HG02642 (cell line): ENCODE data around the gene EXOC3.
"Not testable (repeated sequence)": the region's sequence is repeated elsewhere in the genome, so short reads cannot be mapped to it uniquely, and the experiment has no call there.

Experiments
- ATAC-seq: cut with Tn5 transposase; IDR thresholded peaks from one replicate; pipeline ENCODE4 v1.9.1; 2021; ENCODE audit warnings: mild to moderate bottlenecking; ENCODE audit not compliant: unreplicated experiment, poor library complexity

EXOC3 gene

DNA sequence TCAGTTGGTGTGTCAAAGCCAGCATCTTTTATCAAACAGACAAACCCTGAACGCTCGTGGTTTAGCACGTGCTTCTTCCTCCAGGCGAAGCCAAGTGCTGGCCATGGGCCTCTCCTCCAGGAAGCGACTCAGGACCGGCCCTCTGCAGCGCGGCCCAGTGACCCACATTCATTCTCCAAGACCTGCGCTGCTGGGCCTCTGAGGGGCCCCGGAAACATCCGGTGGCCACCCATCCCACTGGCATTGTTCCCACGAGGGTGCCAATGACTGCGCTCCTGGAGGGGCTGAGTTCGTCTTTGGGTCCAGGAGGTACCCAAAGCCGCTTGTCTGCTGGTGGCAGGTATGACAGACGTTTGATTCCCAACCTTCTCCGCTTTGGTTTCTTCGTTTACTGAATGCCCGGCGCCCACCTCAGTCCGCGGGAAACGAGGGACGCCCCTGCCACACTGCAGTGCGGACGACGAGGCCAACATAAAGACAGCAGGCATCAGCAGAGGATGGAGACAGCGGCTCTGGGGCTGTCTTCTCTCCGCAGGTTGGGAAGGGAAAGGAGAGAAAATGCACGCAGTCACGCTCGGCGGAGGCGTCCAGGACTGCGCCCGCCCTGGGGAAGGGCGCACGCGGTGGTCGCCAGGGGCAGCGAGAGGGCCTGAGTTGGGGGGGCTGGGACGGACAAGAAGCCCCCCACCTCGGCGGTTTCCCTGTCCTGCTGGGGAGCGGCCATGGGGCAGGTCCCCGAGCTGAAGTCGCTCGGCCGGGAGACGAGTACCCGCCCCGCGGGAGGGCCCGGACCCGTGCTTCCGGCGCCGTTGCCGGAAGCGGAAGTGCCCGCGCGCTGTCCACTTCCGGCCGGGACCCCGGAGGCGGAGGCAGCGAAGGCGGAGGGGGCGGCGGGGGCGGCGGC lies at the start of gene EXOC3:
EXOC3 (plus strand) TSS at position 842 of the 904 bp plus-strand sequence. CDS start 3,030 bp downstream, outside the sequence.
- ATAC-seq: peak; percentile 83

DNA sequence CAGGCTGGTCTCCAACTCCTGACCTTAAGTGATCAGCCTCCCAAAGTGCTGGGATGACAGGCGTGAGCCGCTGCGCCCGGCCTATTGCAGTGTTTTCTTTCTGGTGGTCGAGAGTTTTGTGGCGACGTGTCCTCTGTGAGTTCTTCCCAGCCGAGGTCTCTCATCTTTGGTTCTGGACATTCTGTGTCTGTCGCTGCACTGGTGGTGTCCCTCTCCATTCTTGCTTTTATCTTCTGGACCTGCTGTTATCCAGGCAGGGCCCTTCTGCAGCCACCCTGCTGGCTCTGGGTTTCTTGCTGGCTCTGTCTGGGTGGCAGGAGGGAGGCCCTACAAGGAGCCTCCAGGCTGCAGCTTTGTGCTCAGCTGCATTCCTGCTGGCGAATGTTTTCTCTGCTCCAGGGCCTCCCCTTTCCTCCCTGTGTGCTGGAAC lies 49.1 kb upstream of the EXOC3 start:
- no peak for ATAC-seq

DNA sequence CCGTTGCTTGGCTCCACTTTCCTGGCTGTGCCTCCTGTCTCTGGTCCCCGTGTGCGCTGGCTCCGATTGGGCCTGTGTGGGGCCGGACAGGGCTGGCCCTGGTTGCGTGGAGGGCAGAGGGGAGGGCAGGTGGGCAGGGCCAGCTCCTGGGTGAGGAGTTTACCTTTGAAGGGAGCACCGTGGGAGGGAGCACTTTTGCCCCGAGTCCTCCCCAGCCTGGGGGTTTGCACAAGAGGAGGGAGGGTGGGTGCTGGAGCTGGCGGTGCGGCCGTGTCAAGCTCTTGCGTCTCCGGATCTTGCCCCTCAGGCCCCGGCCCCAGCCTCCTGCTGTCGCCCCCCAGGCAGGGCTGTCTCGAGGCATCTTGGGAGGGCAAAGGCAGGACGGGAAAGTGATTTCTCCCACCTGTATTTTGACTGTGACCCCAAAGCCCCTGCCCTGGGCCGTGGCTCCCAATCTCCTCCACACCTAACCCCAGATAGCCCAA lies 48.3 kb upstream of the EXOC3 start:
- ATAC-seq: no peak

DNA sequence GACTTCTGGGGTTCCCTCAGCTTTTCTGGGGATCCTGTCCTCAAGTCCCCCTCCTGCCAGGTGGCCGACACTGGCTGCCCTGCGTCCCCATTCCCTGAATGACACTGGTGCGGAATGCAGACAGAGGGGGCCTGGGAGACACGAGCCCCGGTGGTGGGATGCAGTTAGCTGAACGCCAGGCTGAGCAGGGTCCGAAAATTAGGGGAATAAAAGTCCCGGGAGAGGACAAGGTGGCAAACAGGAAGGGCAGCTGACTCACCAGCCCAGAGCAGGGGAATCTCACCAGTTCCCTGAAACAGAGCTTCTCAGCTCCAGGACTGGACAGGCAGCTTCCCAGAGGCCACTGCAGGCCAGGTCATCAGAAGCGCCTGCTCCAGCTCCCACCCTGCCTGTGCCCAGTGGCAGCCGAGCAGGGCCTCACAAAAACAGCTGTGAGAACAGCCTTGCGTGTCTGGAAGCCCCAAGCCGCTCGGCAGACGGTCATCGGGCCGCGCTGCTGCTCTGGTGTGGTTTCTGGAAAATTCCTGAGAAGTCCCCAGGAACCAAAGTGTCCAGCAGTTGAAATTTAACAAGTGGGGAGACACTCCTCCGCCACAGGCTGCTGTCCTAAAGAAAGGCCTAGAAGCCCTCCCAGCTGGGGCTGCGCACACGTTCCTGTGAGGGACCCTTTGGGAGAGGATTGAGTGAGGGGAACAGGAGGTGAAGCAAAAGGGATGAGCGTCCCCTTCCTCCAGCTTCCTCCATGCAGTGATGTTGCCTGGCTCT lies 47.6 kb upstream of the EXOC3 start:
- no peak for ATAC-seq

DNA sequence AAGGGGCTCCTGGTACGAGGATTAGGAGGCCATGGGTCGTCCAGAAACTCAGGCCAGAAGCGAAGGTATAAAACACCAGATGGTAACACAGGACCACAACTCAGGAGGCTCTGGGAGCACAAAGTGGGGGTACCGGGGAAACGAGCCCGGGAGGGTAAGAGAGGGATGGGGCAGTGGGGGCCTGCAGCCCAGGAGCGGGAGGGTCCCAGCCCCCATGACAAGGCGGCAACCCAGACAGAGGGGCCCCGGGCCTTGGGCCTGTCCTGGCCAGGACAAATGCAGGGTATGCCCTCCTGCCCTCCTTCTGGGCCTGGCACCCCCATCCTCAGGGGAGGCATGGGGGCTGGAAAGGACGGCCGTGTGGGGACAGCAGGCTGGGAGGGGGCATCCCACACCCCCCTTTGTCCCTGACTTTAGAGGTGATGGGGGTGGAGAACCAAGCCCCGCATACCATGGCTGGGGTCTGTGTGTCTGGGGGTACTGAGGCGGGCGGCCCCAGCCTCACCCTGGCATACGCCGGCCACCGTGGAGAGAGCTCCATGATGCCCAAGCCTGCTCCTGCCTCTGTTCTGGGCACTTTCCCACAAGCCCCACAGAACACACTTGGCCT lies 47.0 kb upstream of the EXOC3 start:
- ATAC-seq: no peak

DNA sequence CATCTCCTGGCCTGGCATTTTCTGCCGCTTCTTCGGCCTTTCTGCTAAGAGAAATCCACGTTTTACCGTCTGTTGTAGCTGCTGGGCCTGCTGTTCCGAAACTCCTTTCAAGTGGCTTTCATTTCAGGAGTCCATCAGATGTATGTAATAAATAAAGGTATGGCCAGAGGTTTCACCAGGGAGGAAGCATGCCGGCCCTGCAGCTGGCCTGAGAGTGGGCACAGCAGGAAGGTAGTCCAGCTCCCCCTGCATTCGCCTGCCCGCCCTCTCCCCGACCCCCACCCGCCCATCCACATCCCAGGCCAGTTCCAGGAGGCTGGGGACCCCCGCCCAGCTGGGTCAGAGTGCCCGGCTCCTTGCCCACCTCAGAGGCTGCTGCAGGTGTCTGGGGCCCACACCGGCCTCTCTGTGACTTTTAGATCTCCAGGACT lies 46.4 kb upstream of the EXOC3 start:
- no peak for ATAC-seq

DNA sequence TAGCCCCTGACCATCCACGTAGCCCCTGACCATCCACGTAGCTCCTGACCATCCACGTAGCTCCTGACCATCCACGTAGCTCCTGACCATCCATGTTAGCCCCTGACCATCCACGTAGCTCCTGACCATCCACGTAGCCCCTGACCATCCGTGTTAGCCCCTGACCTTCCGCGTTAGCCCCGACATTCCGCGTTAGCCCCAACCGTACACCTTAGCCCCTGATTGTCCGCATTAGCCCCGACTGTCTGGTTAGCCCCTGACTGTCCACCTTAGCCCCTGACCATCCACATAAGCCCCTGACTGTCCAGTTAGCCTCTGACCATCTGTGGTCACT lies 44.9 kb upstream of the EXOC3 start:
- not testable (repeated sequence) for ATAC-seq

DNA sequence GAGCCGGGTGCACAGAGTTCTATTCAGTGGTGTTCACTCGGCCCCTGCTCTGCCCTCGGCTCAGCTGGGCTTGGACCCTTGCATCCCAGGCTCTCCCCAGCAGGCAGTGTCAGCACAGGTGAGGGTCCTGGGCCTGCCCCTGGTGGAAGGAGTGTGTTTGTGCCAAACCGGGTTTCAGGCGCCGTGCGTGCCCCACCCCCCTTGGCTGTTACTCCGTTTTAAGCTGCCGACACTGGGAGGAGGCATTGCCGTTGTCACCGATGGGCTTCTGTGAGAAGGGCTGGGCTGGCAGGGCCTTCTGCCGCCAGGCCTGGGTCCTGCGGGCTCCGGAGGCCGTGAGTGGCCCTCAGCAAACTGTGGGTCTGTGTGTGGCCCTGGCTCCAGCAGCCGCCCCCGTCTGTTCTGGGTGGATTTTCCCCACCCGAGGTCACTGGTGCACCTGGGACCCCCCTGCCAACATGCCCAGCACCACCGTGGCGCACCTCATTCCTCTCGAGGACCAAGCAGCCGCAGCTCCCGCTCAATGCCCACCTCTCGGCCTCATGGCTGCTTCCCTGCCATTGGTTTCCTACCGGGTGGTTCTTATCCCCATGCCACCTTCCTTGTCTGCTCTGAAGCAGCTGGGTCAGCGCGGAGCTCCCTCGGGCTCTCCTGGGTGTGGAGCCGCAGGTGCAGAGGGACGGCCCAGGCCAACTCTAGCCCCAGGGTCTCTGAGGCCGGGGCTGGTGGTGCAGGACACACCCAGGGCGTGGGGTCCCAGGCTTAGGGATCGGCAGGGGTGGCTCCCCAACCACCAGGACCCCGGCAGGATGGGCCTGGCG lies 44.3 kb upstream of the EXOC3 start:
- ATAC-seq: no peak

DNA sequence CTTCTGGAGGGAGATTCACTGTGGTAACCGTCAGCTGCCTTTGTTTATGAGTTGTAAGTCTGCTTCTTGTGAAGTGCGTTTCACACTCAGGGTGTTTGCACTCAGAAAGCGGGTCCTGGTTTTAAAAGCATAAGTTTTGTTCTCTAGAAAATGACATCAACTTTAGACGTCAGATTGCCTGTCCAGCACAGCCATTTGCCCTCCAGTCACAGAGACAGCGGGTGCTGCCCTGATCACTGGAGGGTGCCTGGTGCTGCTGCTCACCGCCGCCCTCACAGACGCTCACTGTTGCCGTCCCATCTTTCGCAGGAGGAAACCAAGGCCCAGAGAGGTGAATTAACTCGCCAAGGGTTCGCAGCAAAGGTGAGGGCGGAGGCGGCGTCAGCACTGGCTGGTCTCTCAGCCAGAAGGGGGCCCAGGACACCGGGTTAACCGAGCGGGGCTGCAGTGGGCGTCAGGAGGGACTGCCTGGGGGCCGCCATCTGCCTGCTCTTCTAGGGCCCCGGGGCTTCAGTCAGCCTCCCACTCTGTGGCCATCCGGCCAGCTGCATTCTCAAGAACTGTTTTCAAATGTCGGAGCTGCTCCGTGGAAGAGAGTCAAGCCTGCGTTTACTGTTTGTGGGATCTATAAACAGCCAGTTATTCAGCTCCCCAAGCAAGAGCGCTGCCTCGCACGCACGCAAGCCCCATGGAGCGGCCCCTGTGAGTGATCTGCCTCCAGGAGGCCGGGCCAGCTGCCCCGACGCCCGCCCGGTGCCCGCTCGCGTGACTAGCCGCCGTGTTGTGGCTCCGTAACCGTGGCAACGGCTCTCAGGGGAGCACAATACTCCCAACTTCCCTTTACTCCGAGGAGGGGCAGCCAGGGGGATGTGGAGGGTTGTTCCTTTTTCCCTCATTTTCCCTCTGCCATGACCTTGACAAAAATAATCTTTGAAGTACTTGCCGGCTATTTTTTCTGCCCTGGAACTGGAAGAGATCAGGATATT lies 43.4 kb upstream of the EXOC3 start:
- peak; percentile 82 for ATAC-seq

DNA sequence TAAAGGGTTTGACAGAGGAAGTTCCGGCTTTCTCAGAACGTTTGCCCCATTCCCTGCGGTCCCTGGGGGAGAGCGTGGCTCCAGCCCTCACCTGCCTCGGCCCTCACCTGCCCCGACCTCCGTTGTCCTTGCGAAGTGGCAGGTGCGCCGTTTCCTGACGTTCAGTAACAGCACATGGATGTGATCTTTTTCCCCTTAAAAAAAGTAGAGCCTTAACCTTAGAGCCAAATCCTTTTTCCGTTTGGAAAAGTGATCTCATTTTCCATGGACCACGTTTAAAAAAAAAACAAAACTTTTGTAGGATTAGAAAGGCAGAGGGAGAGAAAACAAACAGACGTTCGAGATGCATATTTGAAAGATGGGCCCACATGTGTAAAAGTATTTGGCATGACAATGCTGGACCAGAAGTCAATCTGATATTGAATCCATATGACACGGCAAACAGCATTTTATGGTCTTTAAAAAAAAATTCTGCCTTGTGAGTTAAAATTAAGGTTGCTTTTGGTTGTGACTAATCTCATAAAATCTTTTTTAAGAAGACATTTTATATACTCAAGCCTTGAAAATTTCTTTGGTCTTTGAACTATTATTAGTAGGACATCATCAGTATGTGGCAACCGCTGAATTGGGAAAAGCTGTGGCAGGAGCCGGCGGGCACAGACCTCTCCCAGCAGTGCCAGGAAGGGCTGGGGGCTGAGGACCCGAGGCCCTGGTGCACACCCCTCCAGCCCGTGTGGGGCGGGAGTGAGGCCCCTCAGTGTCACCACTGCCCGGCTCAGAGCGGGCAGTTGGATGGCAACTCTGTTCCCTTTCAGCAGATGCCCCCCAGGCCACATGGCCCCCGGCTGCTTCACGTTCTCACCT lies 42.5 kb upstream of the EXOC3 start:
- peak; percentile 14 for ATAC-seq

DNA sequence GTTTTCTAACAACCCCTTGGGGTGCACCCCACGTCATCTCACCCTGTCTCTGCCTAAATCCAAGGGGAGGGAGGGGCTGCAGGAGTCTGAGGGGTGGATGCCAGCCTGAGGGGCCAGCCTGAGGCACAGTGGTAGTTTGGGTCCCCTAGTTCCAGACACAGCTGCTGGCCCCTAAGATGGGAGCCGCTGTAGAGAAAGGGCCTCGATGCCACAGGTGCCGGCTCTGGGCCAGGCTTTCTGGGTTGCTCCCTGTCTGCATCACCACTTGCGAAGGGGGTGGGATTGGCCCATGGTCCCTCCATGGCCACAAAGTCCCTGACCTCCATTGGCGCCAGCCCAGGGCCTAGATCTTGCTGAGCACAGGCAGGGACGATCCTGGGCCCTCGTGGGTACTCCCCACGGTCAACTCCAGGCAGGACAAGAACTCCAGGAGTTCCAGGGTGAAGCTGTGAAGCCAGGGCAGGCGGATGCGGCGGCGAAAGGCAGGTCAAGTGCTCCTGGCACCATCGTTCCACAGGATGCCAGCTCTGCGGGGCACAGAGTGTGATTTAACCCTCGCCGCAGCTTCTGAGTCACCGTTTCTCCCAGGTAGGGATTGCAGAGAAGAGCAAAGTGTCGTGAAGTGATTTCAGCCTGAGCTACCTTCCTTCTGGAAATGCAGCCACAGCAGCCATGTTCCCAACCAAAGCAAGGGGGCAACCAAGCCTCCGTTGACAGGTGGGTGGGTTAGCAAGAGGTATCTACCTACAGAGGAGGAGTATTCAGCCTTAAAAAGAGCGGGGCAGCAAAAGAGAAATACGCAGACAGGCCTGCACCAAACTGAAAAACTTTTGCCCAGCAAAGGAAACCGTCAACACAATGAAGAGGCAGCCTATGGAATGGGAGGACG lies 41.6 kb upstream of the EXOC3 start:
- ATAC-seq: no peak

DNA sequence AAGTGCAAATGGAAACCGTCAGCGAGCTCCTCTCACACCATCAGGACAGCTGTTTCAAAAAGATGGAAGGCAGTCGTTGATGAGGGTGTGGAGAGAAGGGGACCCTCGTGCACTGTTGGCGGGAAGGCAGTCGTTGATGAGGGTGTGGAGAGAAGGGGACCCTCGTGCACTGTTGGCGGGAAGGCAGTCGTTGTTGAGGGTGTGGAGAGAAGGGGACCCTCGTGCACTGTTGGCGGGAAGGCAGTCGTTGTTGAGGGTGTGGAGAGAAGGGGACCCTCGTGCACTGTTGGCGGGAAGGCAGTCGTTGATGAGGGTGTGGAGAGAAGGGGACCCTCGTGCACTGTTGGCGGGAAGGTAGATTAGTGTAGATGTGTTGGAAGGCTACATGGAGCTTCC lies 40.8 kb upstream of the EXOC3 start:
- not testable (repeated sequence) for ATAC-seq

DNA sequence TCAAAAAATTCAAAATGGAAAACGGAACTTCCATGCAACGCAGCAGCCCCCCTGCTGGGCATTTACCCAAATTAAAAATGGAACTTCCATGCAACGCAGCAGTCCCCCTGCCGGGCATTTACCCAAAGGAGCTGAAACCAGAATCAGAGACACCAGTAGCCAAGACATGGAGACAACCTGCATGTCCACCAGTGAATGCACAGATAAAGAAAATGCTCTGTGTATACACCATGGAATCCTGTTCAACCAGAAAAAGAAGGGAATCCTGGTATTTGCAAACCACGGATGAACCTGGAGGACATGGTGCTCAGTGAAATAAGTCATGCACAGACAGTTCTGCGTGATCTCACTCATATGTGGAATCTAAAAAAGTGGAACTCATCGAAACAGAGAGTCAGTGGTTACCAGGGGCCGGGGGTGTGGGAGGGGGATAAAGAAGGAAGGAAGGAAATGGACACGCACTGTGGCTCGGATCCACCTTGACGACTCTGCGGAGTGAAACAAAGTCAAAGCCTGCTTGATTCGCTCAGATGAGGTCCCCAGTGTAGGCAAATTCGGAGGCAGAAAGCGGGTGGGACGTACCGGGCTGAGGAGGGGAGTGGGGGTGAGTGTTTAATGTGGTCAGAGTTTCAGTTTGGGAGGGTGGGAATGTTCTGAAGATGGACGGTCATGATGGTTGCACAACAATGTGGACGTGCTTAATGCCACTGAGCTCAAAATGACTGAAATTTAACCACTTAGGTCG lies 40.2 kb upstream of the EXOC3 start:
- peak; percentile 46 for ATAC-seq

DNA sequence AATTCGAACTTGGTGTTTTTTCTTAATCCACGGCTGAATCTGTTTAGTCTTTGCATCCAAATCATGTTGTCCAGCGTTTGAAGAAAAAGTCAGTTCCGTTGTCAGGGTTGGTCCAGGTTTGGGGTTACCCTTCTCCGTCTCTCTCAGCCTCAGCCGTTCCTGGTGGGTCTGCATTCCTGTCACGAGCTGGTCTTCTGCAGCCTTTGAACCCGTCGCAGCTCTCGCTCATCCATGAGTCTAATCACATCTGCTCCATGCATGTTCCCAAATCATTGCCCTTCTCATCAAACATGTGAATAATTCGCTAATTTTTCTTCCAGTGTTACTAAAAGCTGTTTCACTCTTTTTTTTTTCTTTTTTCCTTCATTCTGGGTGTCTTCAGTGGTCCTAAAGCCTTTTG lies 39.0 kb upstream of the EXOC3 start:
- no peak for ATAC-seq

DNA sequence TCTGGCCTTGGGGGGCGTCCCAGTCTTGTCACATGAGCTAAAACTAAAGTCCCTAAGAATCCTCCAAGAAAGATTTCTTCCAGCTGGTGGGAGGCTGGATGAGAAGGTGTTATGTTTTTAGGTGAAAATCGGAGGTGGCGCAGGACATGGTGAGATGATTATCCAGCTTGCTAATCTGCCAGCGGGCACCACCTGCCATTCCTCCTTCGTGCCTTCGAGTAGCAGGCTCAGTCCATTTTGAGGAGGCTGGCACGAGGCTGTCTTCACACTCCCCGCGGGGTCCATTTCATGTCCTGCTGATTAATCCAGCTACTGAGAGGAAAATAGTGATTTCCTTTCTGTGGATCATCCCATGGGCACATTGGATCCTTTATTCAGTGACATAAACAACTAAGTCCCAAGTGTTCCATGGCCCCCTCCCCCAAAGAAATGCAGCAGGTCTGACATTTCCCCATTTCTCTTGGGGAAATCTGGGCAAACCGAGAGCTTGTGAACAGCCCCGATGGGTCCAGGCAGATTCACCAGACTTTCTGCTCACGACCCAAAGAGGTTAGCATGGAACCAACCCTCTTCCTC lies 38.2 kb upstream of the EXOC3 start:
- ATAC-seq: no peak

DNA sequence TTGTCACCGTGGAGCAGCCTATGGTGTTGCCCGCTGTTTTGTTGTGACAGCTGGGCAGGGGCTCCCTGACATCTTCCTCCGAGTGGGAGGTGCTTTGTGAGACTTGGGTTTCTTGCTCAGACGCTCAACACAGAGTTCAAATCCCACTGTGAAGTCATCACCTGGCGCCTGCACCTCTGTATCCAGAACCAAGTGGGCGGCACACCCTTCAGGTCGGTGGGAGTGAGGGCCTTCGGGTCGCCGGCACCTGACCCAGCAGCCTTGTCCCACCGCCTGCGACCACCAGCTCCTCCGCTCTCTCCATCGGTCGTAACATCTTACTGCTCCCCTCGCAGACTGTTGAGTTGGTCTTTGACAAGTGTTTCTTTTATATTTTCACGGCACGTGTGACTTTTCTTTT lies 37.6 kb upstream of the EXOC3 start:
- ATAC-seq: no peak
